Activated T-helper 1 cell treated with anti-CD3 and anti-CD28 coated beads, Interleukin-12 subunit alpha, Interleukin-12 subunit beta, Interleukin-2, Interleukin-4 antibody, amounts not matched to agents 30 ng/mL and 10 ng/mL and 1 ng/mL, durations not matched to agents 14 hours and 24 hours and 36 hours (primary cell): ENCODE results near the gene KCNG4. TPM values are rescaled to one million over a fixed set of nuclear protein-coding genes. Genes with fewer than 3 reads are reported as not detected.
"Not testable (repeated sequence)": the region's sequence is repeated elsewhere in the genome, so short reads cannot be mapped to it uniquely, and the experiment has no call there.

Experiments used
- DNase-seq: peaks from one replicate; pipeline ENCODE4 v3.0.0; 2021; ENCODE audit warnings: low spot score
- H3K27ac Mint-ChIP-seq: one replicate; pipeline ENCODE4 v1.8.0; 2021; ENCODE audit warnings: mild to moderate bottlenecking, mixed read lengths
- H3K27me3 Mint-ChIP-seq: one replicate; pipeline ENCODE4 v1.8.0; 2022; ENCODE audit warnings: mild to moderate bottlenecking, moderate library complexity, mixed read lengths; ENCODE audit not compliant: insufficient read depth
- H3K36me3 Mint-ChIP-seq: one replicate; pipeline ENCODE4 v1.8.0; 2021; ENCODE audit warnings: low read depth, mixed read lengths
- H3K4me1 Mint-ChIP-seq: one replicate; pipeline ENCODE4 v1.8.0; 2021; ENCODE audit warnings: low read depth, mixed read lengths
- H3K4me3 Mint-ChIP-seq: one replicate; pipeline ENCODE4 v1.8.0; 2021; ENCODE audit warnings: mild to moderate bottlenecking, moderate library complexity, mixed read lengths
- H3K9me3 Mint-ChIP-seq: one replicate; pipeline ENCODE4 v1.8.0; 2021; ENCODE audit warnings: mixed read lengths
- intact Hi-C: fragments of 100-400 bp; cut with micrococcal nuclease; formaldehyde crosslinking; loops from one replicate; pipeline ENCODE4 v1.15.1; 2024
- total RNA-seq: library from RNA; stranded (reverse); gene quantifications from 2 replicates; pipeline ENCODE4 v1.2.3, GENCODE V29; 2022

KCNG4 gene
- total RNA-seq, 1 donor from 2014 or later = not detected

- intact Hi-C loops = no loop called here
- no peak for DNase-seq
- H3K4me1 Mint-ChIP-seq = no peaks in the 10 kb centered on the region
- H3K4me3 Mint-ChIP-seq = no peak overlapping the region
- no peaks in the 10 kb centered on the region for H3K9me3 Mint-ChIP-seq
- H3K27ac Mint-ChIP-seq = no peak overlapping the region
- H3K27me3 Mint-ChIP-seq = no peaks in the 10 kb centered on the region
- H3K36me3 Mint-ChIP-seq = no peaks in the 10 kb centered on the region
These were observed 33.7 kb downstream of the KCNG4 start for GRCh38 chr16:84205976-84206691.

- intact Hi-C loops, H3K27ac Mint-ChIP-seq, H3K4me3 Mint-ChIP-seq, H3K27me3 Mint-ChIP-seq, H3K36me3 Mint-ChIP-seq, H3K9me3 Mint-ChIP-seq, DNase-seq, H3K4me1 Mint-ChIP-seq: not testable (repeated sequence)
These were observed 34.7 kb downstream of the KCNG4 start for GRCh38 chr16:84205123-84205522.

- H3K9me3 Mint-ChIP-seq, intact Hi-C loops, DNase-seq, H3K27me3 Mint-ChIP-seq, H3K4me1 Mint-ChIP-seq, H3K4me3 Mint-ChIP-seq, H3K27ac Mint-ChIP-seq, H3K36me3 Mint-ChIP-seq: not testable (repeated sequence)
These were observed 35.3 kb downstream of the KCNG4 start for GRCh38 chr16:84204551-84204950.

GRCh38 chr16:84199861-84200260 is 40.0 kb downstream of the KCNG4 start:
- Mint-ChIP-seq H3K4me1 (no peaks in the 10 kb centered on the region), H3K36me3 (no peaks in the 10 kb centered on the region), H3K27ac (no peak overlapping the region), H3K27me3 (no peaks in the 10 kb centered on the region), H3K4me3 (no peak overlapping the region), H3K9me3 (no peaks in the 10 kb centered on the region)
- no peak for DNase-seq
- intact Hi-C loops = no loop called here

GRCh38 chr16:84199097-84199496 is 40.7 kb downstream of the KCNG4 start:
- no peak for DNase-seq
- Mint-ChIP-seq H3K4me1 (peaks cover 6% of the 10 kb centered on the region), H3K27me3 (no peaks in the 10 kb centered on the region), H3K36me3 (no peaks in the 10 kb centered on the region), H3K4me3 (no peak overlapping the region), H3K9me3 (no peaks in the 10 kb centered on the region), H3K27ac (no peak overlapping the region)
- intact Hi-C loops = no loop called here

GRCh38 chr16:84198401-84198800 is 41.4 kb downstream of the KCNG4 start:
- DNase-seq = no peak
- Mint-ChIP-seq H3K4me3 (no peak overlapping the region), H3K9me3 (no peaks in the 10 kb centered on the region), H3K4me1 (peaks cover 13% of the 10 kb centered on the region), H3K27me3 (no peaks in the 10 kb centered on the region), H3K27ac (no peak overlapping the region), H3K36me3 (no peaks in the 10 kb centered on the region)
- intact Hi-C loops = no loop called here

- no peak overlapping the region for H3K4me3 Mint-ChIP-seq
- no peaks in the 10 kb centered on the region for H3K27me3 Mint-ChIP-seq
- no peak for DNase-seq
- H3K27ac Mint-ChIP-seq = no peak overlapping the region
- peaks cover 16% of the 10 kb centered on the region for H3K4me1 Mint-ChIP-seq
- H3K36me3 Mint-ChIP-seq = no peaks in the 10 kb centered on the region
- intact Hi-C loops = no loop called here
- H3K9me3 Mint-ChIP-seq = no peaks in the 10 kb centered on the region
These were observed 42.2 kb downstream of the KCNG4 start for GRCh38 chr16:84197466-84198128.

GRCh38 chr16:84196727-84197394 is 43.0 kb downstream of the KCNG4 start:
- DNase-seq = no peak

GRCh38 chr16:84196101-84196500 is 43.7 kb downstream of the KCNG4 start:
- intact Hi-C loops = no loop called here
- H3K27me3 Mint-ChIP-seq = no peaks in the 10 kb centered on the region
- peaks cover 16% of the 10 kb centered on the region for H3K4me1 Mint-ChIP-seq
- no peaks in the 10 kb centered on the region for H3K9me3 Mint-ChIP-seq
- DNase-seq = no peak
- no peak overlapping the region for H3K27ac Mint-ChIP-seq
- no peak overlapping the region for H3K4me3 Mint-ChIP-seq
- no peaks in the 10 kb centered on the region for H3K36me3 Mint-ChIP-seq

More at GRCh38 chr16:84196727-84197394, 43.0 kb downstream of the KCNG4 start:
- no peak overlapping the region for H3K27ac Mint-ChIP-seq
- peaks cover 16% of the 10 kb centered on the region for H3K4me1 Mint-ChIP-seq
- H3K27me3 Mint-ChIP-seq = no peaks in the 10 kb centered on the region
- no peaks in the 10 kb centered on the region for H3K36me3 Mint-ChIP-seq
- intact Hi-C loops = no loop called here
- H3K9me3 Mint-ChIP-seq = no peaks in the 10 kb centered on the region
- no peak overlapping the region for H3K4me3 Mint-ChIP-seq

GRCh38 chr16:84195201-84196093 is 44.4 kb downstream of the KCNG4 start:
- H3K4me3 Mint-ChIP-seq = no peak overlapping the region
- H3K36me3 Mint-ChIP-seq = no peaks in the 10 kb centered on the region
- intact Hi-C loops = no loop called here
- no peaks in the 10 kb centered on the region for H3K9me3 Mint-ChIP-seq
- H3K27me3 Mint-ChIP-seq = no peaks in the 10 kb centered on the region
- H3K27ac Mint-ChIP-seq = no peak overlapping the region
- DNase-seq = no peak
- peaks cover 16% of the 10 kb centered on the region for H3K4me1 Mint-ChIP-seq

- Mint-ChIP-seq H3K4me3 (no peak overlapping the region), H3K27me3 (no peaks in the 10 kb centered on the region), H3K36me3 (no peaks in the 10 kb centered on the region), H3K9me3 (no peaks in the 10 kb centered on the region), H3K4me1 (peaks cover 16% of the 10 kb centered on the region), H3K27ac (peak overlapping the region; percentile 56)
- DNase-seq = peak; percentile 17
- intact Hi-C loops = no loop called here
These were observed 45.2 kb downstream of the KCNG4 start for GRCh38 chr16:84194470-84195200.

GRCh38 chr16:84194018-84194417 is 45.8 kb downstream of the KCNG4 start:
- no peak for DNase-seq
- H3K27me3 Mint-ChIP-seq = no peaks in the 10 kb centered on the region
- H3K36me3 Mint-ChIP-seq = no peaks in the 10 kb centered on the region
- H3K4me3 Mint-ChIP-seq = peak overlapping the region; percentile 11
- peaks cover 16% of the 10 kb centered on the region for H3K4me1 Mint-ChIP-seq
- H3K27ac Mint-ChIP-seq = peak overlapping the region; percentile 56
- intact Hi-C loops = no loop called here
- H3K9me3 Mint-ChIP-seq = no peaks in the 10 kb centered on the region
